ENCODE data around the gene CYTH2. TPM values are rescaled to one million over a fixed set of nuclear protein-coding genes. Genes with fewer than 3 reads are reported as not detected.

The CYTH2 gene
- polyA plus RNA-seq, 2 of the 4 experiments (the other 2 are of a cell fraction) = 33.4 to 50.5 TPM

GRCh38 chr19:48489608-48490216, 20.5 kb downstream of the CYTH2 start:
- ATAC-seq (peak; percentile 16 to 55; a peak in 3 of 6 replicates), DNase-seq (ENCODE audit: low read depth in 1 of 2, low spot score in 1 of 2) (peak; percentile 83 to 95), FAIRE-seq (peak; percentile 91)
- Histone ChIP-seq H3K4me1 (peaks cover 75% of the 10 kb centered on the region), H3K9me3 (no peaks in the 10 kb centered on the region), H3K4me3 (no peak overlapping the region), H3K4me2 (peak overlapping the region; percentile 65), H3K27ac (peak overlapping the region; percentile 91 to 94; a peak in 5 of 6 replicates)
- ChIA-PET CTCF (interaction anchor here (0.5 to 9.5 kb wide), 63 partner anchors 8 to 754 kb away, joined by 3 to 268 read pairs (median 5); partner anchors contain the start of genes EMP3, FAM83E, GRIN2D and GRWD1), POLR2A (interaction anchor here (0.6 to 2.2 kb wide), 6 partner anchors 8 to 99 kb away, joined by 3 to 14 read pairs (median 3); no protein-coding TSS in a partner anchor)
- 30% methylated on average over 15 of the region's 19 CpGs for WGBS (ENCODE audit: missing lambda C conversion rate)
- TF ChIP-seq RAD21 (conservative IDR thresholded peaks at IDR 0.05 in 1 of 2, IDR thresholded peaks at IDR 0.05 in 1 of 2) = peak; percentile 78 to 85
- TF ChIP-seq CBX2 (IDR thresholded peaks at IDR 0.05; ENCODE audit: borderline replicate concordance, low read depth) = no peak
- 0 out of 2 replicates have a peak, but pooled peaks have one; percentile 41 for TF ChIP-seq MYC (IDR thresholded peaks at IDR 0.05; ENCODE audit: borderline replicate concordance, low read length)
- TF ChIP-seq, protein P1, sequence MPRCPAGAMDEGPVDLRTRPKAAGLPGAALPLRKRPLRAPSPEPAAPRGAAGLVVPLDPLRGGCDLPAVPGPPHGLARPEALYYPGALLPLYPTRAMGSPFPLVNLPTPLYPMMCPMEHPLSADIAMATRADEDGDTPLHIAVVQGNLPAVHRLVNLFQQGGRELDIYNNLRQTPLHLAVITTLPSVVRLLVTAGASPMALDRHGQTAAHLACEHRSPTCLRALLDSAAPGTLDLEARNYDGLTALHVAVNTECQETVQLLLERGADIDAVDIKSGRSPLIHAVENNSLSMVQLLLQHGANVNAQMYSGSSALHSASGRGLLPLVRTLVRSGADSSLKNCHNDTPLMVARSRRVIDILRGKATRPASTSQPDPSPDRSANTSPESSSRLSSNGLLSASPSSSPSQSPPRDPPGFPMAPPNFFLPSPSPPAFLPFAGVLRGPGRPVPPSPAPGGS (IDR thresholded peaks at IDR 0.05) = no peak
- TF ChIP-seq JUN (IDR thresholded peaks at IDR 0.05) = 0 out of 5 replicates have a peak, but pooled peaks of 1 of the 2 experiments have one; percentile 25
- TF ChIP-seq HDAC2 (IDR thresholded peaks at IDR 0.05) = peak; percentile 60; the same call in 1 of the 2 replicates
- TF ChIP-seq ZSCAN20 (CRISPR knock-in tag; IDR thresholded peaks at IDR 0.05) = no peak
- TF ChIP-seq NPAS2 (CRISPR knock-in tag; IDR thresholded peaks at IDR 0.05; ENCODE audit: borderline replicate concordance) = no peak
- peak; percentile 92 for TF ChIP-seq CTCF (IDR thresholded peaks at IDR 0.05)
- no peak for TF ChIP-seq NFE2L2 (conservative IDR thresholded peaks at IDR 0.05; ENCODE audit: low read length)
- TF ChIP-seq HOXB5 (CRISPR knock-in tag; IDR thresholded peaks at IDR 0.05) = 0 out of 2 replicates have a peak, but pooled peaks have one; percentile 22
- TF ChIP-seq POLR2AphosphoS2 (conservative IDR thresholded peaks at IDR 0.05; ENCODE audit: low read length) = no peak
- no peak; the same call in 1 of the 2 replicates for TF ChIP-seq RARB (CRISPR knock-in tag; IDR thresholded peaks at IDR 0.05)
- TF ChIP-seq TP53 (CRISPR knock-in tag; IDR thresholded peaks at IDR 0.05) = no peak
- TF ChIP-seq HOXB13 (CRISPR knock-in tag; IDR thresholded peaks at IDR 0.05; ENCODE audit: low read depth) = no peak
- no peak for TF ChIP-seq EHF (CRISPR knock-in tag; IDR thresholded peaks at IDR 0.05)
- no peak for TF ChIP-seq ZC3H11A (IDR thresholded peaks at IDR 0.05)
- no peak for TF ChIP-seq FOXS1 (CRISPR knock-in tag; IDR thresholded peaks at IDR 0.05)
- TF ChIP-seq REST (IDR thresholded peaks at IDR 0.05) = no peak
- no peak for TF ChIP-seq FOSB (CRISPR knock-in tag; IDR thresholded peaks at IDR 0.05)
- TF ChIP-seq RCOR1 (IDR thresholded peaks at IDR 0.05; ENCODE audit: low read depth, low read length) = peak; percentile 12; the same call in 1 of the 2 replicates
- no peak for TF ChIP-seq JUNB (IDR thresholded peaks at IDR 0.05)
- TF ChIP-seq KDM1A (IDR thresholded peaks at IDR 0.05; ENCODE audit: low read depth) = peak; percentile 62; the same call in 1 of the 2 replicates
- TF ChIP-seq, protein P2, sequence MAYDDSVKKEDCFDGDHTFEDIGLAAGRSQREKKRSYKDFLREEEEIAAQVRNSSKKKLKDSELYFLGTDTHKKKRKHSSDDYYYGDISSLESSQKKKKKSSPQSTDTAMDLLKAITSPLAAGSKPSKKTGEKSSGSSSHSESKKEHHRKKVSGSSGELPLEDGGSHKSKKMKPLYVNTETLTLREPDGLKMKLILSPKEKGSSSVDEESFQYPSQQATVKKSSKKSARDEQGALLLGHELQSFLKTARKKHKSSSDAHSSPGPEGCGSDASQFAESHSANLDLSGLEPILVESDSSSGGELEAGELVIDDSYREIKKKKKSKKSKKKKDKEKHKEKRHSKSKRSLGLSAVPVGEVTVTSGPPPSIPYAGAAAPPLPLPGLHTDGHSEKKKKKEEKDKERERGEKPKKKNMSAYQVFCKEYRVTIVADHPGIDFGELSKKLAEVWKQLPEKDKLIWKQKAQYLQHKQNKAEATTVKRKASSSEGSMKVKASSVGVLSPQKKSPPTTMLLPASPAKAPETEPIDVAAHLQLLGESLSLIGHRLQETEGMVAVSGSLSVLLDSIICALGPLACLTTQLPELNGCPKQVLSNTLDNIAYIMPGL (CRISPR knock-in tag; IDR thresholded peaks at IDR 0.05; ENCODE audit: borderline replicate concordance) = no peak
- TF ChIP-seq MAZ (IDR thresholded peaks at IDR 0.05; ENCODE audit: borderline replicate concordance, low read depth, low read length) = no peak
- peak; percentile 93 for TF ChIP-seq ZFP36 (IDR thresholded peaks at IDR 0.05; ENCODE audit: borderline replicate concordance, partially characterized antibody)
- TF ChIP-seq SMC3 (IDR thresholded peaks at IDR 0.05) = peak; percentile 91
- no peak for TF ChIP-seq NR3C1 (IDR thresholded peaks at IDR 0.05)
- TF ChIP-seq MAX (IDR thresholded peaks at IDR 0.05) = peak; percentile 68

Data from A549 (cell line).